ENCODE data around the gene PPBP. TPM values are rescaled to one million over a fixed set of nuclear protein-coding genes. Genes with fewer than 3 reads are reported as not detected.
"Not testable (repeated sequence)": the region's sequence is repeated elsewhere in the genome, so short reads cannot be mapped to it uniquely, and the experiment has no call there.

The PPBP gene
- total RNA-seq, 2 experiments from 2014 or later, result not detected

DNA sequence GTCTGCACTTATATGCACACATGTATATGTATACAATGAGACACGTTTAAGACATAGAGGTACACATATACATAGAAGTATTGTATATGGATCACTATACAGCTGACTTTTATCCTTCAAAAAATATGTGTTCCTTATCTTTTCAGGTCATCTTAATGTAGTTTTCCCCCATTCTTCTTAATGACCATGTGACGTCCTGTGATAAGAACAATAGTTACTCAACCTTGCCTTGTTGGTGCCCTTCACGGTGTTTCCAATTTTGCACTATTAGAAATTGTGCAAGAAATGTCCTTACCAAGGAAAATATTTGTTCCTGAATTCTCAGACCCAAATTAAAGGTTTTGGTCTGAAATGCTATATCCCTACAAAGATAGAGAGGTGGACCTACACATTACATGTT lies 1.0 kb upstream of the PPBP start:
- CTCF ChIA-PET, result no interaction called here
- Mint-ChIP-seq H3K36me3 (no peaks in the 10 kb centered on the region), H3K27me3 (no peaks in the 10 kb centered on the region), H3K27ac (no peak overlapping the region), H3K4me1 (ENCODE audit: low read depth) (no peaks in the 10 kb centered on the region), H3K4me3 (no peak overlapping the region), H3K9me3 (no peaks in the 10 kb centered on the region)
- intact Hi-C loops (cut with micrococcal nuclease), result no loop called here
- no peak for DNase-seq
- POLR2A ChIA-PET, result no interaction called here

DNA sequence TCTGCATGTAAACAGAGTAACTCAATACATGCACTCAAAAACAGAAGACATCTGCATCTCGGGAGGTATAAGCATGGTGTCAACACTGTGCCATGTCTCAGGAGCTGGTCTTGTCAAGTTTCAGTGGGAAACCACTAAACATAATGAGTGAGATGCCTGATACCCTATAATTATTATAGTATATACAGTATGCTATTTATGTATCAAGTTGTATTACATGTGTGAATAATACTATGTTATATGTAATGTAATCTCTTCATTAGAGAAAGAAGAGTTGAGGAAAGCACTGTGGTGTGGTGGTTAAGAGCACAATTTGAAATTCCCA lies 2.5 kb downstream of the PPBP start:
- Mint-ChIP-seq H3K9me3 (no peaks in the 10 kb centered on the region), H3K27ac (no peak overlapping the region), H3K27me3 (no peaks in the 10 kb centered on the region), H3K4me3 (no peak overlapping the region), H3K36me3 (no peaks in the 10 kb centered on the region), H3K4me1 (ENCODE audit: low read depth) (no peaks in the 10 kb centered on the region)
- CTCF ChIA-PET, result no interaction called here
- no peak for DNase-seq
- intact Hi-C loops (cut with micrococcal nuclease), result no loop called here
- POLR2A ChIA-PET, result no interaction called here

DNA sequence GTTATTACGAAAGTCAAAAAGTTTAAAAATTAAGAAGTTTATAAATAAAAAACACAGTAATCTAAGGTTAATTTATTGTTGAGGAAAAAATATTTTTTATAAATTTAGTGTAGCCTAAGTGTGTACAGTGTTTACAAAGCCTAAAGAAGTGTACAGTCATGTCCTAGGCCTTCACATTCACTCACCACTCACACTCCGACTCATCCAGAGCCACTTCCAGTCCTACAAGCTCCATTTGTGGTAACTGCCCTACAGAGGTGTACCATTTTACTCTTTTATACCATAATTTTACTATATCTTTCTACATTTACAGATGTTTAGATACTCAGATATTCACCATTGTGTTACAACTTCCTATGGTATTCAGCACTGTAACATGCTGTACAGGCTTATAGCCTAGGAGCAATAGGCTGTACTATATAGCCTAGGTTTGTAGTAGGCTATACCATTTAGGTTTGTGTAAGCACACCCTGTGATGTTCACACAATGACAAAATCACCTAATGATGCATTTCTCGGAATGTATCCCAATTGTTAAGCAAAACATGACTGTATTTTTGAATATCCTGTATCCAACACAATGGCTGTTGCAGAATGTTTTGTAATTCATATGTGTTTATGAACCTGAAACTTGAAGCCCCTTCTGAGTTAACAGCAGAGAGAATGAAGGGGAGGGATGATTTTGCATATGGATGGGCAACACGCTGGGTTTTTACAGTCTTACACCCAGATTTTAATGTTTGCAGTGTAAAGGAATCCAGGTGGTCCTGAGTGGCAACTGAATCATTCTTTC lies 3.1 kb downstream of the PPBP start:
- intact Hi-C loops (cut with micrococcal nuclease), result no loop called here

DNA sequence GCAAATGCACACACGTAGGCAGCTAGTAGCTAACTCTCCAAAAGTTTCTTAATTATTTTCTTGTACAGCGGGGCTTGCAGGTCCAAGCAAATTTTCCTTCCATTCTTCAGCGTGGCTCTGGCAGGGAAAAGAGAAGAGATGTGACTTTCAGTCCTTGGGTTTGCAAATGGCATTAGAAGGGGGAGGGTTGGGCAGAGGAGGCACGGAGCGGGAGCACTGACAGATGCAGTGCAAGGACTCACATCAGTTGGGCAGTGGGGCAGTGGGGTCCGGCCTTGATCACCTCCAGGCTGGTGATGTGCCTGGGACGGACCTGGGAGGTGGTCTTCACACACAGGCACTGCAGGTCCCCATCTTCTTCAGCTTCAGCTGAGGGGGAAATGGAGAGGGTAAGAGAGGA lies 6.8 kb downstream of the PPBP start:
- H3K4me3 Mint-ChIP-seq; DNase-seq; H3K27me3 Mint-ChIP-seq; intact Hi-C loops (cut with micrococcal nuclease); H3K9me3 Mint-ChIP-seq; H3K4me1 Mint-ChIP-seq (ENCODE audit: low read depth); H3K27ac Mint-ChIP-seq; H3K36me3 Mint-ChIP-seq; POLR2A ChIA-PET; CTCF ChIA-PET: not testable (repeated sequence)

More for the DNA sequence above, 3.1 kb downstream of the PPBP start:
- DNase-seq, result no peak
- Mint-ChIP-seq H3K27me3 (no peaks in the 10 kb centered on the region), H3K27ac (no peak overlapping the region), H3K9me3 (no peaks in the 10 kb centered on the region), H3K36me3 (no peaks in the 10 kb centered on the region), H3K4me3 (no peak overlapping the region), H3K4me1 (ENCODE audit: low read depth) (no peaks in the 10 kb centered on the region)
- CTCF ChIA-PET, result no interaction called here
- POLR2A ChIA-PET, result no interaction called here

DNA sequence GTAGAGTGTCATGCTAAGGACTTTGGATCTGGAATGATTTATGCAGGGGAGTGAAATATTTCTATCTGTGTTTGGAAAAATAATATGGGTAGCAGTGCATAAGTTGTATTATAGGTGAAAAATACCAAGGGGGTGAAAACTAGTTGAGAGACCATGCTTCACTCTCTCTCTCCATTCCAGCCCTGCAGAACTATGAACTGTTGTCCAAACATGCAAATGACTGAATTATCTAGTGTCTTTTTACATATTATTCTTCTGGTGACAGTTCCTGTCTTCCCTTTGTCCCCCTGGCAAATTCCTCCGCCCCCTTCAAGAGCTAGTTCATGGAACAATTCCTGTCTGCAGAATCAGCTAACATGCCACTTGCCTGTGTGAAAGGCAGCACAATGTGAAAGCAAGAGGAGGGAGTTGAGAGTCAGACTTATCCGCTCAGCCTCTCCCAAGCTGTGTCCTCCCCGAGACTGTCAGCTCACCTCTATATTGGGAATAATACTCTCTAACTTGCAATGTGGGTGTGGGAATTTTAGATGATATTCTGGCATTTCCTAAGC lies 8.5 kb downstream of the PPBP start:
- Mint-ChIP-seq H3K27ac (no peak overlapping the region), H3K9me3 (peaks cover 11% of the 10 kb centered on the region), H3K4me3 (no peak overlapping the region), H3K27me3 (no peaks in the 10 kb centered on the region), H3K4me1 (ENCODE audit: low read depth) (no peaks in the 10 kb centered on the region), H3K36me3 (no peaks in the 10 kb centered on the region)
- no peak for DNase-seq
- intact Hi-C loops (cut with micrococcal nuclease), result no loop called here
- ChIA-PET POLR2A (no interaction called here), CTCF (no interaction called here)

DNA sequence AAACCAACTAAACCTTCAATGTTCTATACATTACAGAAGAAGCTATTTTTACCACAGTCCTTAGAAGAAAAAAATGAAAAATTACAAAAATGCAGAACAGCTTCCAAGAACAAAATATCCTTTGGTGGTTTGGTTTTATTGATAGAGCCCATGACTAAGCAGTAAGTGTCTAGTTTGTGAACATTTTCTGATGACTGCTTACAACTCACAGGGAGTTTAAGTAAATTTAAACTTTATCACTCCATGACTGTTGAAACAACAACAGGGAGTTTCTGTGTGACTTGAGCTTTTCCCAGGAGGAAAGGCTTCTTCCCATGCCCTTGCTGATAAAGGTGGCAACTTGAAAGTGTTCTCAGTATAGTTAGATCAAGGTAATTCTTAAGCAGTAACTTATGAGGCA lies 9.1 kb downstream of the PPBP start:
- no peak for DNase-seq
- no peaks in the 10 kb centered on the region for H3K4me1 Mint-ChIP-seq (ENCODE audit: low read depth)
- intact Hi-C loops (cut with micrococcal nuclease), result no loop called here
- no peaks in the 10 kb centered on the region for H3K36me3 Mint-ChIP-seq
- H3K9me3 Mint-ChIP-seq, result peaks cover 15% of the 10 kb centered on the region
- CTCF ChIA-PET, result no interaction called here
- H3K4me3 Mint-ChIP-seq, result no peak overlapping the region
- no peaks in the 10 kb centered on the region for H3K27me3 Mint-ChIP-seq
- POLR2A ChIA-PET, result no interaction called here
- no peak overlapping the region for H3K27ac Mint-ChIP-seq

DNA sequence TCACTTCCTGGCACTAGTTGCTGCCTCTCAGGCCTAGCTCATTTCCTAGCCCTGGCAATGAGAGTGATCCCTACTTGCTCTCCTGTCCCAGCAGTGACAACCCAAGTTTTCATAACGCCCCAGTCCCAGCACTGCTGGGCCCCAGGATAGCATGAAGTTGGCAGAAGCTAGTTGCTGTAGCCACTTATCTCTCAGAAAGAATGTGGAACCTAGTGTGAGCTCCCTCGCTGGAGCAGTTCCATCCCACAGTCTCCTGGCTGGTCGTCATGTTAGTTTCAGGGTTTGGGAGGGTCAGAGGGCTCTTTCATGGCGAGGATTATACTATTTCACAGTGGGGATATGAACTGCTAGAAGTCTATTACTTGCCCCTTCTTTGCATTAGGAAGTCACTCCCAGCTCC lies 11.3 kb downstream of the PPBP start:
- H3K27ac Mint-ChIP-seq, result no peak overlapping the region
- CTCF ChIA-PET, result no interaction called here
- no peaks in the 10 kb centered on the region for H3K4me1 Mint-ChIP-seq (ENCODE audit: low read depth)
- intact Hi-C loops (cut with micrococcal nuclease), result no loop called here
- POLR2A ChIA-PET, result no interaction called here
- no peak overlapping the region for H3K4me3 Mint-ChIP-seq
- H3K36me3 Mint-ChIP-seq, result no peaks in the 10 kb centered on the region
- peaks cover 19% of the 10 kb centered on the region for H3K9me3 Mint-ChIP-seq
- H3K27me3 Mint-ChIP-seq, result no peaks in the 10 kb centered on the region
- no peak for DNase-seq

DNA sequence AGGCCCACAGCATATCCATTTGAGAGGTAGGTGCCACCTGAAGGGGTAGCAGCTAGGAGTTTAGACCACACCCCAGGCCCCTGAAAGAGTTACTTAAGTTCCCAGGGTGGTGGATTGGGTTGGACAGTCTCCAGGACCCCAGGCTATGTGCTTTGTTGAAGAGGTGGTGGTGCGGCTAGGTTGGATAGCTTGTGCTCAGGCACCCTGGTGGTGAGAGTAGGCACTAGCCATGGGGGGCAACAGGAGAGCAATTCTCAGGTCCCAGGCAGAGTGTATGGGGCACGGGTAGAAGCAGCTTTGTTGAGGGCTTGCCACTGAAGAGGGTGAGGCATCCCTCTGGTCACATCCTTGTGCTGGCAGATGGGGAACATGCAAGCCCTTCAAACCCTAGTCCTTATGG lies 11.8 kb downstream of the PPBP start:
- ChIA-PET POLR2A (no interaction called here), CTCF (no interaction called here)
- Mint-ChIP-seq H3K4me1 (ENCODE audit: low read depth) (no peaks in the 10 kb centered on the region), H3K36me3 (no peaks in the 10 kb centered on the region), H3K9me3 (peaks cover 22% of the 10 kb centered on the region), H3K27me3 (no peaks in the 10 kb centered on the region), H3K4me3 (no peak overlapping the region), H3K27ac (no peak overlapping the region)
- intact Hi-C loops (cut with micrococcal nuclease), result no loop called here
- DNase-seq, result no peak

DNA sequence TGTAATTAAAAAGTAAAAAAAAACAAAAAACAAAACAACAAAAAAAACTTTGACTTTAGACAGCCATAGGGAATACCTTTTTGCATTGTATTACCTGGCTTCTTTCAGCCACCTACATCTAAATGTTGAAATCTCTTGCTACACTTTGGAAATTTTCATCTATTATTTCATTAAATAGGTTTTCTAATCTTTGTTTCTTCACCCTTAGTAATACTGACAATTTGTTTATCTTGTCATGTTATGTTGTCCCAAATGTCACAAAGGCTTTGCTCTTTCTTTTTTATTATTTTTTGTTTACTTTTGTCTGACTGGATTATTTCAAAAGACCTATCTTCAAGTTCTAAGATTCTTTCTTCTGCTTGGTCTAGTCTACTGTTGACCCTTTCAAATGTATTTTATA lies 13.6 kb downstream of the PPBP start:
- intact Hi-C loops (cut with micrococcal nuclease), result no loop called here
- CTCF ChIA-PET, result no interaction called here

DNA sequence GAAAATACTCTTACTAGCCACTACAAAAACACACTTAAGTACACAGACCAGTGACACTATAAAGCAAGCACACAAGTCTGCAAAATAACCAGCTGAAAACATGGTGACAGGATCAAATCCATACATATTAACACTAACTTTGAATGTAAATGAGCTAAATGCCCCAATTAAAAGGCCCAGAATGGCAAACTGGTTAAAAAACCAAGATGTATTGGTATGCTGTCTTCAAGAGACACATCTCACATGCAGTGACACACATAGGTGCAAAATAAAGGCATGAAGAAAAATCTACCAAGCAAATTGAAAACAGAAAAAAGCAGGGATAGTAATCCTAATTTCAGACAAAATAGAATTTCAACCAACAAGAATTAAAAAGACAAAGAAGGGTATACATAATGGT lies 17.0 kb downstream of the PPBP start:
- CTCF ChIA-PET, result no interaction called here
- no peaks in the 10 kb centered on the region for H3K4me1 Mint-ChIP-seq (ENCODE audit: low read depth)
- H3K36me3 Mint-ChIP-seq, result no peaks in the 10 kb centered on the region
- POLR2A ChIA-PET, result no interaction called here
- H3K27me3 Mint-ChIP-seq, result no peaks in the 10 kb centered on the region
- peaks cover 28% of the 10 kb centered on the region for H3K9me3 Mint-ChIP-seq
- H3K27ac Mint-ChIP-seq, result no peak overlapping the region
- intact Hi-C loops (cut with micrococcal nuclease), result no loop called here
- no peak overlapping the region for H3K4me3 Mint-ChIP-seq
- no peak for DNase-seq

More for the DNA sequence above, 13.6 kb downstream of the PPBP start:
- no peaks in the 10 kb centered on the region for H3K36me3 Mint-ChIP-seq
- POLR2A ChIA-PET, result no interaction called here
- H3K9me3 Mint-ChIP-seq, result peaks cover 31% of the 10 kb centered on the region
- H3K4me3 Mint-ChIP-seq, result no peak overlapping the region
- no peaks in the 10 kb centered on the region for H3K4me1 Mint-ChIP-seq (ENCODE audit: low read depth)
- H3K27ac Mint-ChIP-seq, result no peak overlapping the region
- DNase-seq, result no peak
- no peaks in the 10 kb centered on the region for H3K27me3 Mint-ChIP-seq

DNA sequence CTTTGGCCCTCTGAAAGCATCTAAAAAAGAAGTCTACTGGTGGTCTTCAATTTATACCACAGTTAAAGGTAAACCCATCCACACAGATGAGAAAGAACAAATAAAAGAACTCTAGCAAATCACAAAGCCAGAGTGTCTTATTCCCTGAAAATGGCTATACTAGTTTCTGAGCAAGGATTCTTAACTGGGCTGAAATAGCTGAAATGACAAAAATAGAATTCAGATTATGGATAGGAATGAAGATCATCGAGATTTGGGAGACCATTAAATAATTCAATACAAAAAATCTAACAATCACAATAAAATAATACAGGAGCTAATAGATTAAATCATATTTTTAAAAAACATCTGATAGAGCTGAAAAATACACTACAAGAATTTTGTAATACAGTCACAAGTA lies 18.0 kb downstream of the PPBP start:
- Mint-ChIP-seq H3K9me3 (peaks cover 22% of the 10 kb centered on the region), H3K4me1 (ENCODE audit: low read depth) (no peaks in the 10 kb centered on the region), H3K36me3 (no peaks in the 10 kb centered on the region), H3K27me3 (no peaks in the 10 kb centered on the region), H3K4me3 (no peak overlapping the region), H3K27ac (no peak overlapping the region)
- POLR2A ChIA-PET, result no interaction called here
- DNase-seq, result no peak
- CTCF ChIA-PET, result no interaction called here
- intact Hi-C loops (cut with micrococcal nuclease), result no loop called here

DNA sequence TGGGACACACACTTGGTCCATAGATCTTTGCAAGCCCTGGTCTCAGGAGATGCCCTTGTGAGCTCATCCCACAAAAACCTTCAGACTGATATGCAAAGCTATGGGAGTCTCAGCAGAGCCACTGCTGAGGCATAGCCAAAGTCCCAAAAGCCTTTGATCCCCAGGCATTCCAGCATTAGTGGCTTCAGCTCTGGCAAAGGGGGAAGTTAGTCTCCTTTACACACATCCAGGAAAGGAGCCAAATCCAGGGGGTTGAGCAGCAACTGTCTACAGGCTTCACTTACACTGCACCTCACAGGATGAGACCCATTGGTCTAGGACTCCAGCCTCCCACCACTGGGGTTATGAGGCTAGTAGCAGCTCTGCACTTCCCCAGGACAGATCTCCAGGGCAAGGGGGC lies 20.1 kb downstream of the PPBP start:
- no peak overlapping the region for H3K27ac Mint-ChIP-seq
- H3K27me3 Mint-ChIP-seq, result peaks cover 2% of the 10 kb centered on the region
- intact Hi-C loops (cut with micrococcal nuclease), result no loop called here
- peaks cover 15% of the 10 kb centered on the region for H3K9me3 Mint-ChIP-seq
- CTCF ChIA-PET, result no interaction called here
- H3K4me1 Mint-ChIP-seq (ENCODE audit: low read depth), result no peaks in the 10 kb centered on the region
- POLR2A ChIA-PET, result no interaction called here
- H3K36me3 Mint-ChIP-seq, result no peaks in the 10 kb centered on the region
- no peak for DNase-seq
- H3K4me3 Mint-ChIP-seq, result no peak overlapping the region

DNA sequence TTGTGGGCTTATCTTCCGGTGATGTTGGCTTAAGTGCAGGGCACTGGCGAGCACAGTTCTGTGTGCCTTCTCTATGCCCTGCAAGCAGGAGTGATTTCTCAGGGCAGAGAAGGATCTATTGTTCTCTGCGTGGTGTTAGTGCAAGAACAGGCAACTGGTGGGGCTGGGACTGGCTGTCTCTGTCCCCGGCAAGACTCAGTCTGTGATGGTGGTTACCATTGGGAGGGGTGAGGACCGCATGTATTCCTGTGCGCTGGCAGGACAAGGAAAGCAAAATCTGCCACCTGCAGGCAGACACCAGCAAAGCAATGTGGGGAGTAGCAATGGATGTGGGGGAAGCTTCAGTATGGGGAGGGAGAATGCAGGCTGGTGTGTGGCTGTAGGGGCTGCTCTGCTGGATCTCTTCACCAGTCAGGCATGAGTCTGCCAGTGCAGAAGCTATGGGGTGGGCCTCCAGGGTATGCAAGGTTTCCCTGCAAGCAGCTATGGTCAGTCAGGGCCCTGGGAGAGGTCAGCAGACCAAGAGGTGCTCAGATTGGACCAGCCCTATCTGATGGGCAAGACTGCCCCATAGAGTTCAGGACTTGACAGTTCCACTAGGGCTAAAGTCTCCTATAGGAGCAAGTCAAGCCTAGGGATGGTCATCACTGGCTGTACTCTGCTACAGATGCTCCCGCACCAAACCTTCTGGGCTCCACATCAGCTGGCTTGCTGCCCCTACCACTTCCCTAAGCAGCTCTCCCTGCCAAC lies 23.0 kb downstream of the PPBP start:
- DNase-seq, result no peak
- Mint-ChIP-seq H3K4me1 (ENCODE audit: low read depth) (no peaks in the 10 kb centered on the region), H3K36me3 (no peaks in the 10 kb centered on the region), H3K27ac (no peak overlapping the region), H3K4me3 (no peak overlapping the region), H3K9me3 (peaks cover 25% of the 10 kb centered on the region), H3K27me3 (peaks cover 2% of the 10 kb centered on the region)
- CTCF ChIA-PET, result no interaction called here
- POLR2A ChIA-PET, result no interaction called here
- intact Hi-C loops (cut with micrococcal nuclease), result no loop called here
